C4-2B (cell line): Measurements from ENCODE around the gene SYMPK.
A peak's percentile ranks its signal among the peaks of the same experiment; 100 is the strongest.

ENCODE experiments used
- H3K27ac ChIP-seq: fragments of 450-650 bp; 2 replicates; pipeline ENCODE4 v1.5.1; 2017
- ZFX ChIP-seq: fragments of 450-650 bp; IDR thresholded peaks from 2 replicates; pipeline ENCODE4 v1.6.1; 2017
- TF ChIP-seq, protein P1 (sequence below): fragments of 450-650 bp; conservative IDR thresholded peaks from 2 replicates; pipeline ENCODE4 v1.5.1; 2017; ENCODE audit warnings: mild to moderate bottlenecking

SYMPK gene

DNA sequence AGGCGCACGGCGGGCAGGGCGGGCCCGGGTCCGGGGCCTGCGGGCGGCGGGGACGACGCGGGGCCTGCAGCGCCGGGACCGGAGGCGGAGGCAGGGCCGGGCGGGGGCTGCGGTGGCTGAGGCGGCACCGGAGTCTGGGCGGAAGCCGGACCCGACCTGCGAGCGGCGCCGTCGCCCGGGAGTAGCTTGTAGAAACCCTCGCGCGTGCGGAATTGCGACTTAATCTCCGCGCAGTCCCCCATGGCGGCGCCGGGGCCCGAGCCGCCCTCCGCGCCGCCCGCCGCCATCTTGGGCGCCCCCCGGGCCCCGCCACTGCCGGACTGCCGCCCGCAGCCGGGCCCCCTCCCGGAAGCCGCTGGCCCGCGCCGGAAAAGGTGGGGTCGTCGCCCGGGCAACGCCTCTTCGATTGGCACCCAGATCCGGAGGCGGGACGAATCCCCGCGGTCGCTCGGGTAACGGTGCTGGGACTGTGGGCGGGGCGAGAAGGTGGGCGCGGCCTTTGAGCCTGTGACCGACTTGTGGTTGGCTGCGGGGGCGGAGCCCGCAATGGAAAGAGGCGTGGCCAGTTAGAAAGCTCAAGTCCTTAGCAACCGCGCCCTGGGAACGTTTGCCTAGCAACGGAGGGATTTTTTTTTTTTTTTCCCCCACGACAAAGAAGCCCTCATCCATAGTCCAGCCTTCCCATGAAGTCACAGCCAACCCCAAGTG is 70.3 kb downstream of the SYMPK start, which contains the start of gene DMWD:
DMWD (minus strand) TSS at position 376 of the 708 bp plus-strand sequence; CDS start at position 287, 89 bp downstream.
- peak within 1 kb of the TSS; percentile 76 for H3K27ac ChIP-seq
- TF ChIP-seq, protein P1, sequence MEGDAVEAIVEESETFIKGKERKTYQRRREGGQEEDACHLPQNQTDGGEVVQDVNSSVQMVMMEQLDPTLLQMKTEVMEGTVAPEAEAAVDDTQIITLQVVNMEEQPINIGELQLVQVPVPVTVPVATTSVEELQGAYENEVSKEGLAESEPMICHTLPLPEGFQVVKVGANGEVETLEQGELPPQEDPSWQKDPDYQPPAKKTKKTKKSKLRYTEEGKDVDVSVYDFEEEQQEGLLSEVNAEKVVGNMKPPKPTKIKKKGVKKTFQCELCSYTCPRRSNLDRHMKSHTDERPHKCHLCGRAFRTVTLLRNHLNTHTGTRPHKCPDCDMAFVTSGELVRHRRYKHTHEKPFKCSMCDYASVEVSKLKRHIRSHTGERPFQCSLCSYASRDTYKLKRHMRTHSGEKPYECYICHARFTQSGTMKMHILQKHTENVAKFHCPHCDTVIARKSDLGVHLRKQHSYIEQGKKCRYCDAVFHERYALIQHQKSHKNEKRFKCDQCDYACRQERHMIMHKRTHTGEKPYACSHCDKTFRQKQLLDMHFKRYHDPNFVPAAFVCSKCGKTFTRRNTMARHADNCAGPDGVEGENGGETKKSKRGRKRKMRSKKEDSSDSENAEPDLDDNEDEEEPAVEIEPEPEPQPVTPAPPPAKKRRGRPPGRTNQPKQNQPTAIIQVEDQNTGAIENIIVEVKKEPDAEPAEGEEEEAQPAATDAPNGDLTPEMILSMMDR = no peak
- peak; percentile 39; the same call in 1 of the 2 replicates for TF ChIP-seq ZFX

DNA sequence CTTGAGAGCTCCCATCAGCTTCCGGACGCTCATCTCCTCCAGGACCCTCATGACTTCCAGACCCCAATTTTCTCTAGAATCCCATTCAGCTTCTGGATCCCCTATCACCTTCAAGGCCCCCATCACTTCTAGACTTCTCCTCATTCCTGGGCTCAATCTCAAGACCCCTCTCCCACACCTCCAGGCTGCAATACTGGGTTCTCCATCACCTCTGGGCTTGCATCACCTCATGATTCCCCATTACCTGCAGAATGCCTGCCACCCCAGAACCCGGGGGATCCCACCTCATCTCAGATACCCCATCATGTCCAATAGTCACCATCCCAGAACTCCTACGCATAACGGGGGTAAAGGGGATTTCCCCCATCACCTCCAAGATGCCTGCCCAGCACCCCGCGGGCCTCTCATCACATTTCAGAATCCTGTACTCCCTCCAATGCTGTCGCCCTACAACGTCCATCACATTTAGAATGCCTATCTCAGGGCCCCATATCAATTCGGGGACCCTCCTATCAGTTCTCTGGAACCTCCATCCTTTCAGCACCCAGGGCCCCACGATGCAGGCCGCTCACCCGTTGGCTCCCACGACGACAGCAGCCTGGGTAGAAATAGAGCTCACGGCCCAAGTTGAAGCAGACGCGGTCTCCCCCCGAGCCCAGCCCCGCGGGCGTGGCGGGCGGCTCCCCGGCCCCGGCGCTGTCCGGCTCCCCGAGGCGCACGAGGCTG is 71.0 kb downstream of the SYMPK start:
- peak overlapping the region; percentile 76 for H3K27ac ChIP-seq
- no peak for TF ChIP-seq ZFX
- TF ChIP-seq, protein P1 = no peak

DNA sequence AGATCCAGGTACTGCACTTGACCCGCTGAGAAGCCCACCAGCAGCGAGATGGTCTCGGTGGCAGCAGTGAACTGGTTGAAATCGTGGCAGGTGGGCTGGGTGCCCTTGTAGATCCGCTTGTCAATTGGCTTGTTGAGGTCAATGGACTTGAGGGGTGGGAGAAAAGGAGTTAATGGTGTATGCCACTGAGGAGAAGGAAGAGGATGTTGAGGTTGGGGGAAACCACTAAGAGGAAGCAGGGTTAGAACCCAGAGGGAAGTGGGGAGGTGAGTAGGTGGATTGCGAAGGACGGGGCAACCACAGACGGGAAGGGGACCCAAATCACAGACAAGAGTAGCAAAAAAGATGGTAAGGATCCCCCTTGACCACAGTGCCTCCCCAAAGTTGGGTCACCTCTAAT is 72.0 kb downstream of the SYMPK start:
- TF ChIP-seq, protein P1 = no peak
- no peak for TF ChIP-seq ZFX
- H3K27ac ChIP-seq = no peak overlapping the region

- no peak overlapping the region for H3K27ac ChIP-seq
- no peak for TF ChIP-seq ZFX
- TF ChIP-seq, protein P1 = no peak
These were observed 73.7 kb downstream of the SYMPK start for GRCh38 chr19:45789035-45789786.

DNA sequence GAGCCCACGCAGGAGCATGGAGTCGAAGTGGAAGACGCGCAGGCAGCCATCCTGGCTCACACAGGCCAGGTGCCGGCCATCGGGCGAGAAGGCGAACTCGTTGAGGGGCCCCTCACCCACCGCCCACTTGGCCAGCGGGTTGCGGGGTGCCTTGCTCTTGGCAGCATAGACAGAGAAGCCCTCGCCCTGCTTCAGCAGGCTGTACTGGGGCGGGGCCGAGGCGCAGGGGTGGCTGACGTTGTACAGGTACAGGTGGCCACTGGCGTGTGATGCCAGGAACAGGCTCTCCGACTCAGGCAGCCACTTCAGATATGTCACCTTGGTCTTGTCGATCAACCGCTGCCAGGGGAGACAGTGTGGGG is 76.4 kb downstream of the SYMPK start:
- TF ChIP-seq ZFX = no peak
- TF ChIP-seq, protein P1 = no peak
- H3K27ac ChIP-seq = no peak overlapping the region

- H3K27ac ChIP-seq = no peak overlapping the region
- TF ChIP-seq, protein P1 = no peak
- TF ChIP-seq ZFX = no peak
These were observed 77.0 kb downstream of the SYMPK start for GRCh38 chr19:45785781-45786532.
